GM21515 (cell line): Measurements from ENCODE around the gene SH3PXD2A.

Source experiments
- ATAC-seq: cut with Tn5 transposase; IDR thresholded peaks from one replicate; pipeline ENCODE4 v1.9.1; 2021; ENCODE audit not compliant: unreplicated experiment

Gene SH3PXD2A

DNA sequence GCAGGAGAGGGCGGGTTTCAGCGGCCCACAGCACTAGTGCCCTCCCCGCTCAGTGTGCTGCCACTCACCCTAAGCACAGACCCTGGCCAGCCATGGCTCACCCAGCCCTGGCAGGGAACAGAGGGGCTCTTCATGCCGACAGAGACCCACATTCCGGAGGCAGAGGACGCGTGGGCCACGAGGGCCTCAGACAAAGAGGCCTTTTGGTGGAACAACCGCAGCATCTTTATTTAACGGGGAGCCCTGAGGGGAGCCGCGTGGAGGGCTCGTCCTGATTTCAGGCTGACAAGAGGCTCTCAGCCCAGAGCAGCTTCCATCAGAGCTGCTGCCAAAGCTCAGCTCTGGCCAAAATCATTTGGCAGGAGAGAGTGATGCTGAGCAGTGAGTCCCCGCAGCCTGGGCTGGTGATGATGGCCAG is 127.8 kb downstream of the SH3PXD2A start:
- no peak for ATAC-seq

- no peak for ATAC-seq
These were observed 128.7 kb downstream of the SH3PXD2A start for GRCh38 chr10:103726637-103727036.

GRCh38 chr10:103725242-103725641 is 130.1 kb downstream of the SH3PXD2A start:
- no peak for ATAC-seq

- ATAC-seq = no peak
These were observed 130.6 kb downstream of the SH3PXD2A start for GRCh38 chr10:103724771-103725170.

GRCh38 chr10:103724074-103724473 is 131.3 kb downstream of the SH3PXD2A start:
- no peak for ATAC-seq

DNA sequence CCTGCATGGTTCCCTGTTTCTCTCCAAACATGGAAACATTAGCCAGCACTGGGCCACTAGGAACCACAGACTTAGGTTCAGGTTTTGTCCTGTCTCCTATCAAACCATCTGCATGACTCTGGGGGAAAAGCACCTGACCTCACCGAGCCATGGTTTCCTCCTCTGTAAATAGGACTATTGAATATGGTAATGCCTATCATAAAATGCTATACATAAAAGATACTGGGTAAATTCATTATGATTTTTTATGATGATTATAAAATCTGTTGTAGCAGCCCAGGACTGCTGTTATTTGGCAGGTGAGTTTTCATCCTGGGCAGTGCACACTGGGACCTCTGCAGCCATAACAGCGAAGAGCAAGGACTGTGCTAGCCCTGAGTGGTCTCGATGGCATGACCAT is 131.8 kb downstream of the SH3PXD2A start:
- ATAC-seq = no peak

- no peak for ATAC-seq
These were observed 132.7 kb downstream of the SH3PXD2A start for GRCh38 chr10:103722632-103723031.

GRCh38 chr10:103720964-103721335 is 134.4 kb downstream of the SH3PXD2A start:
- no peak for ATAC-seq

GRCh38 chr10:103720328-103720963 is 134.9 kb downstream of the SH3PXD2A start:
- no peak for ATAC-seq

DNA sequence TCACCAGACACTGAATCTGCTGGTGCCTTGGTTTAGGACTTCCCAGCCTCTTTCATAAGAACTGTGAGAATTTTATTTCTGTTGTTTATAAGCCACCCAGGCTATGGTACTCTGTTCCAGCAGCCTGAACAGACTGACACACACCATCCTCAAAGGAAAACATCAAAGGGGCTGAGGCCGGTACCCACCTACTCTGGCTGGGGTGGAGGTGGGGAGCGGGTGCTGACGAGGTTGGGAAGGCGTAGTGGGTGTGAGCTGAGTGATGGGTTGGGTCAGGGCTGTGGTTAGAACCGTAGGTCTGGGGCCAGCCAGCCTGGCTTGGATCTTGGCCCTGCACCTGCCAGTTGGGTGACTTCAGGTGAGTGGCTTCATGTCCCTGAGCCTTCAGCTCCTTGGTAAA is 136.3 kb downstream of the SH3PXD2A start:
- ATAC-seq = no peak

- ATAC-seq = no peak
These were observed 137.1 kb downstream of the SH3PXD2A start for GRCh38 chr10:103718247-103718620.

GRCh38 chr10:103717341-103718246 is 137.8 kb downstream of the SH3PXD2A start:
- ATAC-seq = no peak

DNA sequence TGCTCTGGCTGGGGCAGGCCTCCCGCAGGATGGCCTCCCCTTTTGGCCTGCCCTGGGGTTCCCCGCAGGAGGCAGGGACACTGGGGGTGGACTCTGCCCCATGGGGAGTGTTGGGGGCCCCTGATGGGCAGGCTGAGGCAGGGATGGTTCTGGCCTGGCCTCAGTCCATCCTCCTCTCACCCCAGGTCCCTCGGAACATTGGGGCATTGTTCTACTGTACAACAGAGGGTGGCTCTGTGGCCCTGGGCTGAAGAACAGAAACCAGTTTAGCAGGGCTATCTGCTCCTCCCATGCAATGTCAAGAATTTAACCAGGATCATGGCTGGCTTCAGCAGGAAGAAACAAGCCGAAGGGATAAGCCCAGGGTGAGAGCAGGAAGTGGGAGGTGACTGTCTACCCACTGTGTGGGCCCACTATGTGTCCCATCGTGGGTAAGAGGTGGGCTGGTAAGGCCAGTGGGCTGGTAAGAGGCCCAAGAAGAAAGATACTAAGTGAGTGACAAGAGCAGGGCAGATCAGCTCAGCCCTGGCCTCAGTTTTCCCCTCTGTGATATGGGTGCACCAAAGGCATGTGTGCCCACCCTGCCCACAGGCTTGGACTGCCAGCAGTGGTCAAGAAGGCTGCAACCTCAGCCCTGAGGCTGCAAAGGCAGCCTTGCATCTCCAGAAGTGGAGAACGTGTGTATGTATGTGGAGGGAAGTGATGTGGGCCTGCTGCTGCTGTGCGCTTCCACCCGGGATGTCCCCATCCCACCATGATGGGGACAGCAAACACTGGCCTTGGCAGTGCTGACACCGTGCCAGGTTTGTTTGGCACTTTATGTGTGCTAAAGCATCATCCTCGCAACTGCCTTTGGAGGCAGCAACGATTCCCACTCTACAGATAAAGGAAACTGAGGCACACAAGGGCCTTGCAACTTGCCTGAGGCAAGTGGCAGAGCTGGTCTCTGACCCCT is 138.9 kb downstream of the SH3PXD2A start:
- ATAC-seq = no peak

GRCh38 chr10:103715430-103715829 is 139.9 kb downstream of the SH3PXD2A start:
- no peak for ATAC-seq

GRCh38 chr10:103714232-103714891 is 141.0 kb downstream of the SH3PXD2A start:
- no peak for ATAC-seq

GRCh38 chr10:103713676-103714075 is 141.7 kb downstream of the SH3PXD2A start:
- no peak for ATAC-seq

DNA sequence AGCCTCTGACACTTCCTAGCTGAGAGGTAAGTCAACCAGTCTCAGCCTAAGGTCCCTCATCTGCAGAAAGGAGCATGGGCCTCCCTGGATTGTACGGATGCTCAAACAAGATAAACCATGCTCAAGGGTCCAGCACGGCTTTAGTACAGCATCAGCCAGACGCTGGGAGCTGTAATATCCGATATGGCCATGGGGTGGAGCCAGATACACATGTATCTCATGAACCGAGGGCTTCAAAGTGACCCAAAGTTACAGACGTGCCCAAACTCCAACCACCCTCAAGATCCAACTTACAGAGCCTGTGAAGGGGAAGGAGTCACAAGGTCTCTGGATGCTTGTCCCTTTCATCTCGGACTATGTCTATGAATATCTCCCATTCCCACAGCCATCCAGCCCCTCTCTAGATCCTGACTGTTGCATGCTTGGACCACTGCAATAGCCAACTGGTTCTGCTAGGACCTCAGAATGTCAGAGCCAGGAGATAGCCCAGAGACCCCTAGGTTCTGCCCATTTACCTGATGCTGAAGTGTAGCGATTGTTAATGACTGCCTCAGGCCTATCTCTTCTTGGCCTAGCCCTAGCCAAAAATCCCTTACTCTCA is 142.4 kb downstream of the SH3PXD2A start:
- peak; percentile 77 for ATAC-seq

- no peak for ATAC-seq
These were observed 143.2 kb downstream of the SH3PXD2A start for GRCh38 chr10:103712146-103712545.

- ATAC-seq = no peak
These were observed 143.9 kb downstream of the SH3PXD2A start for GRCh38 chr10:103711351-103711994.

GRCh38 chr10:103710490-103710889 is 144.9 kb downstream of the SH3PXD2A start:
- ATAC-seq = no peak
